ENCODE results near the gene C14orf132.

Gene C14orf132

GRCh38 chr14:96098309-96098998, 59.3 kb downstream of the C14orf132 start:
- no peak for DNase-seq (ENCODE audit: low read depth)

GRCh38 chr14:96098999-96099335, 59.8 kb downstream of the C14orf132 start:
- no peak for DNase-seq (ENCODE audit: low read depth)

- no peak for DNase-seq (ENCODE audit: low read depth)
Observed at GRCh38 chr14:96100161-96101064, 61.3 kb downstream of the C14orf132 start.

GRCh38 chr14:96102081-96102856, 63.1 kb downstream of the C14orf132 start:
- no peak for DNase-seq (ENCODE audit: low read depth)

GRCh38 chr14:96103075-96103474, 63.9 kb downstream of the C14orf132 start:
- no peak for DNase-seq (ENCODE audit: low read depth)

- DNase-seq (ENCODE audit: low read depth): no peak
Observed at GRCh38 chr14:96103560-96104460, 64.6 kb downstream of the C14orf132 start.

- peak; percentile 92 for DNase-seq (ENCODE audit: low read depth)
Observed at GRCh38 chr14:96104469-96105057, 65.4 kb downstream of the C14orf132 start.

GRCh38 chr14:96105089-96105925, 66.1 kb downstream of the C14orf132 start:
- no peak for DNase-seq (ENCODE audit: low read depth)

- DNase-seq (ENCODE audit: low read depth): no peak
Observed at GRCh38 chr14:96105926-96106441, 66.8 kb downstream of the C14orf132 start.

GRCh38 chr14:96106891-96107290, 67.7 kb downstream of the C14orf132 start:
- no peak for DNase-seq (ENCODE audit: low read depth)

GRCh38 chr14:96108061-96108795, 69.1 kb downstream of the C14orf132 start:
- no peak for DNase-seq (ENCODE audit: low read depth)

GRCh38 chr14:96108911-96109310, 69.7 kb downstream of the C14orf132 start:
- DNase-seq (ENCODE audit: low read depth): no peak

- DNase-seq (ENCODE audit: low read depth): no peak
Observed at GRCh38 chr14:96109596-96110355, 70.6 kb downstream of the C14orf132 start.

- no peak for DNase-seq (ENCODE audit: low read depth)
Observed at GRCh38 chr14:96112032-96112431, 72.9 kb downstream of the C14orf132 start.

- DNase-seq (ENCODE audit: low read depth): no peak
Observed at GRCh38 chr14:96114002-96114401, 74.8 kb downstream of the C14orf132 start.

- no peak for DNase-seq (ENCODE audit: low read depth)
Observed at GRCh38 chr14:96117101-96117897, 78.1 kb downstream of the C14orf132 start.

GRCh38 chr14:96117960-96118359, 78.8 kb downstream of the C14orf132 start:
- no peak for DNase-seq (ENCODE audit: low read depth)

GRCh38 chr14:96118391-96118790, 79.2 kb downstream of the C14orf132 start:
- DNase-seq (ENCODE audit: low read depth): no peak

All from non-pigmented ciliary epithelial cell (primary cell).